GM12864 (cell line): ENCODE data around the gene AOC1.

Experiments used
- DNase-seq: peaks from one replicate; pipeline ENCODE4 v3.0.0-alpha.2; 2011; ENCODE audit warnings: low read depth
- H3K4me3 ChIP-seq: 2 replicates; pipeline ENCODE4 v1.5.1; 2011; ENCODE audit warnings: mild to moderate bottlenecking, low read depth, low read length, control low read depth
- CTCF ChIP-seq: IDR thresholded peaks from 2 replicates; pipeline ENCODE4 v1.5.1; 2011; ENCODE audit warnings: low read depth, mild to moderate bottlenecking, moderate library complexity, low read length, control low read depth, inconsistent platforms; ENCODE audit errors: missing control alignments

Gene AOC1

GRCh38 chr7:150835702-150836280 lies 16.5 kb upstream of the AOC1 start:
- no peak for DNase-seq
- TF ChIP-seq CTCF, result no peak
- H3K4me3 ChIP-seq, result no peak overlapping the region

- no peak for TF ChIP-seq CTCF
- no peak for DNase-seq
- H3K4me3 ChIP-seq, result no peak overlapping the region
Observed at GRCh38 chr7:150838965-150839650, 13.2 kb upstream of the AOC1 start.

- no peak overlapping the region for H3K4me3 ChIP-seq
- DNase-seq, result no peak
- no peak for TF ChIP-seq CTCF
Observed at GRCh38 chr7:150842018-150842417, 10.3 kb upstream of the AOC1 start.

GRCh38 chr7:150842716-150843115 lies 9.6 kb upstream of the AOC1 start:
- DNase-seq, result no peak
- H3K4me3 ChIP-seq, result no peak overlapping the region
- TF ChIP-seq CTCF, result no peak

- TF ChIP-seq CTCF, result no peak
- H3K4me3 ChIP-seq, result no peak overlapping the region
- DNase-seq, result no peak
Observed at GRCh38 chr7:150845421-150845861, 6.9 kb upstream of the AOC1 start.

- DNase-seq, result no peak
- H3K4me3 ChIP-seq, result no peak overlapping the region
- no peak for TF ChIP-seq CTCF
Observed at GRCh38 chr7:150846291-150847115, 5.8 kb upstream of the AOC1 start.

GRCh38 chr7:150847536-150847935 lies 4.8 kb upstream of the AOC1 start:
- no peak for DNase-seq
- no peak overlapping the region for H3K4me3 ChIP-seq
- TF ChIP-seq CTCF, result no peak
